DOHH2 (cell line): ENCODE data around the gene BRMS1.

Experiments used
- H3F3A ChIP-seq: fragments of 200-600 bp; sonication (generic), shearing (Covaris generic); 2 replicates; pipeline ENCODE4 v1.6.0; 2016; ENCODE audit warnings: antibody characterized with exemption, mild to moderate bottlenecking; ENCODE audit not compliant: control insufficient read depth, insufficient read depth
- H3K27ac ChIP-seq: fragments of 200-600 bp; sonication (generic); 2 replicates; pipeline ENCODE4 v1.5.1; 2014; ENCODE audit warnings: low read depth, mild to moderate bottlenecking, low read length, moderate library complexity
- H3K27me3 ChIP-seq: fragments of 200-600 bp; sonication (generic); 2 replicates; pipeline ENCODE4 v1.6.1; 2014; ENCODE audit warnings: mild to moderate bottlenecking, low read length, mixed read lengths; ENCODE audit not compliant: control insufficient read depth
- H3K36me3 ChIP-seq: fragments of 200-600 bp; sonication (generic); 2 replicates; pipeline ENCODE4 v1.6.1; 2014; ENCODE audit warnings: mild to moderate bottlenecking, low read length, moderate library complexity, mixed read lengths; ENCODE audit not compliant: control insufficient read depth
- H3K4me1 ChIP-seq: fragments of 200-600 bp; sonication (generic); 2 replicates; pipeline ENCODE4 v1.6.1; 2014; ENCODE audit warnings: mild to moderate bottlenecking, low read length, mixed read lengths; ENCODE audit not compliant: control insufficient read depth
- H3K4me2 ChIP-seq: fragments of 200-600 bp; sonication (generic); 2 replicates; pipeline ENCODE4 v1.6.0; 2014; ENCODE audit warnings: mild to moderate bottlenecking, low read length, moderate library complexity
- H3K4me3 ChIP-seq: fragments of 200-600 bp; sonication (generic); 2 replicates; pipeline ENCODE4 v1.5.1; 2014; ENCODE audit warnings: mild to moderate bottlenecking, low read length, mixed read lengths
- H3K79me2 ChIP-seq: fragments of 200-600 bp; sonication (generic); 2 replicates; pipeline ENCODE4 v1.6.1; 2014; ENCODE audit warnings: mild to moderate bottlenecking, low read length, mixed read lengths; ENCODE audit not compliant: control insufficient read depth
- H3K9me2 ChIP-seq: fragments of 200-600 bp; sonication (generic); replicated peaks from 2 replicates; pipeline ENCODE4 v1.6.1; 2014; ENCODE audit warnings: mild to moderate bottlenecking, low read length, mixed read lengths; ENCODE audit not compliant: control insufficient read depth
- H3K9me3 ChIP-seq: fragments of 200-600 bp; sonication (generic); 2 replicates; pipeline ENCODE4 v1.6.1; 2014; ENCODE audit warnings: antibody characterized with exemption, low read length, mixed read lengths; ENCODE audit not compliant: control insufficient read depth, insufficient read depth
- H4K20me1 ChIP-seq: fragments of 200-600 bp; sonication (generic); 2 replicates; pipeline ENCODE4 v1.6.0; 2014; ENCODE audit warnings: low read depth, mild to moderate bottlenecking, antibody characterized with exemption, low read length, moderate library complexity; ENCODE audit not compliant: control insufficient read depth, insufficient read depth
- EZH2phosphoT487 ChIP-seq: fragments of 200-600 bp; sonication (generic); IDR thresholded peaks from 2 replicates; pipeline ENCODE4 v1.6.1; 2017; ENCODE audit warnings: borderline replicate concordance, mild to moderate bottlenecking, antibody characterized with exemption, low read length, moderate library complexity, mixed read lengths
- TF ChIP-seq, protein P1 (sequence below): fragments of 200-600 bp; sonication (generic); IDR thresholded peaks from one replicate; pipeline ENCODE4 v1.5.1; 2014; ENCODE audit warnings: antibody characterized with exemption, mild to moderate bottlenecking, low read depth, low read length; ENCODE audit not compliant: poor library complexity, severe bottlenecking

The BRMS1 gene

DNA sequence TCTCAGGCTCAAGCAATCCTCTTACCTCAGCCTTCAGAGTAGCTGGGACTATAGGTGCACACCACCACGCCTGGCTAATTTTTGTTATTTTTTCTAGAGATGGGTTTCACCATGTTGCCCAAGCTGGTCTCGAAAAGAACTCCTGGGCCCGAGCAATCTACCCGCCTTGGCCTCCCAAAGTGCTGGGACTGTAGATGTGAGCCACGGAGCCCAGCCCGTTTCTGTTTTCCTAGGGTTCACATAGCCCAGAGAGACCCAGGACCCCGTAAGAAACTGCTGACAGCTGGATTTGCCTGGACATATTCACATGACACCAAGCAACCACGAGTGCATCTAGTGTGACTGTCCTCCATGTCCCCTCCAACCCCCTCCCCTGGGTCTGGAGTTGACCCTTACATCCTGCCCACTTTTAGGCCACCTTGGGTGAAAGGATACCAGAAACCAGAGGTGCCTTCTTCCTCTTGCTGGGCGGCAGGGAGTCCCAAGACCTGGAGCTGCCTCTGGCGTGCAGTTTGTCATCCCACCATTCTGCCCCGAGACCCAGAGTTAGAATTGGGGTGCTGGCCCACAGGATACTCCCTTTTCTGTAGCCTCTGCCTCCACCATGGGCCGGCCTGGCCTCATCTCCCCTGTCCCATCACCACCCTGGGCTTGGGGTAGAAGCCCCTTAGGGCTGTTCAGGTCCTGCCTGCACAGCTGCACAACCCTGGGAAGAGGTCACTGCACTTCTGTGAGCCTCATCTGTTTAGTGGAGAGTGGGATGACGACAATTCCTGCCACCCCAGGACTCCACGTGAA is 5.0 kb downstream of the BRMS1 start:
- Histone ChIP-seq H4K20me1 (peaks cover 4% of the 10 kb centered on the region; the same call in 1 of the 2 replicates), H3K79me2 (peaks cover 23% of the 10 kb centered on the region), H3K9me2 (no peaks in the 10 kb centered on the region), H3K27ac (no peak overlapping the region), H3K36me3 (peaks cover 43% of the 10 kb centered on the region), H3K4me3 (no peak overlapping the region), H3F3A (no peaks in the 10 kb centered on the region), H3K9me3 (no peaks in the 10 kb centered on the region), H3K27me3 (no peaks in the 10 kb centered on the region), H3K4me1 (peaks cover 20% of the 10 kb centered on the region), H3K4me2 (no peak overlapping the region)
- TF ChIP-seq EZH2phosphoT487 = no peak
- TF ChIP-seq, protein P1, sequence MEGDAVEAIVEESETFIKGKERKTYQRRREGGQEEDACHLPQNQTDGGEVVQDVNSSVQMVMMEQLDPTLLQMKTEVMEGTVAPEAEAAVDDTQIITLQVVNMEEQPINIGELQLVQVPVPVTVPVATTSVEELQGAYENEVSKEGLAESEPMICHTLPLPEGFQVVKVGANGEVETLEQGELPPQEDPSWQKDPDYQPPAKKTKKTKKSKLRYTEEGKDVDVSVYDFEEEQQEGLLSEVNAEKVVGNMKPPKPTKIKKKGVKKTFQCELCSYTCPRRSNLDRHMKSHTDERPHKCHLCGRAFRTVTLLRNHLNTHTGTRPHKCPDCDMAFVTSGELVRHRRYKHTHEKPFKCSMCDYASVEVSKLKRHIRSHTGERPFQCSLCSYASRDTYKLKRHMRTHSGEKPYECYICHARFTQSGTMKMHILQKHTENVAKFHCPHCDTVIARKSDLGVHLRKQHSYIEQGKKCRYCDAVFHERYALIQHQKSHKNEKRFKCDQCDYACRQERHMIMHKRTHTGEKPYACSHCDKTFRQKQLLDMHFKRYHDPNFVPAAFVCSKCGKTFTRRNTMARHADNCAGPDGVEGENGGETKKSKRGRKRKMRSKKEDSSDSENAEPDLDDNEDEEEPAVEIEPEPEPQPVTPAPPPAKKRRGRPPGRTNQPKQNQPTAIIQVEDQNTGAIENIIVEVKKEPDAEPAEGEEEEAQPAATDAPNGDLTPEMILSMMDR = no peak

DNA sequence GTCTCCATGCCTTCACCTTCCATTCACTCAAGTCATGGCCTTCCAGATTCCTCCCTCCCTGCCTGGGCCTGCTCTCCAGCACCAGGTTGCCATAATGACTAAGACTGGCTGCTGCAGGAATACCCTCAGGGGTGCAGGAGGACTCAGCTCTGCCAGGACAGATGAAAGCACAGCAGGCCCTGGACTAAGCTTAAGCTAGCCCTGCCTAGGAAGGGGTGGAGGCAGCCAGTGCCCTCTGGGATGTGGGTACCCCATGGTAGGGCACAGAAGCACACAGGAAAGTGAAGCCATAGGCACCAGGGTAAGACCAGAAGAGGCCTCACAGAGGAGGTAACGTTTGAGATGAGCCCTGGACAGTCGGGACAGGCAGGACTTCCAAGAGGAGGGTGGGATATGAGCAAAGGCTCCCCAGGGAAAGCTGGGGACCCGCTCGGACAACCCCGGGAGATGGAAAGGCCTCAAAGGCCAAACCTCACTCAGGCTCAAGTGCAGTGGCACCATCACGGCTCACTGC is 5.7 kb downstream of the BRMS1 start:
- H3K27ac ChIP-seq = no peak overlapping the region
- H4K20me1 ChIP-seq = peaks cover 2% of the 10 kb centered on the region; the same call in 1 of the 2 replicates
- peaks cover 18% of the 10 kb centered on the region for H3K4me1 ChIP-seq
- H3K27me3 ChIP-seq = no peaks in the 10 kb centered on the region
- H3K4me3 ChIP-seq = no peak overlapping the region
- no peaks in the 10 kb centered on the region for H3K9me3 ChIP-seq
- H3F3A ChIP-seq = no peaks in the 10 kb centered on the region
- H3K36me3 ChIP-seq = peaks cover 43% of the 10 kb centered on the region
- H3K9me2 ChIP-seq = no peaks in the 10 kb centered on the region
- no peak for TF ChIP-seq EZH2phosphoT487
- TF ChIP-seq, protein P1 = no peak
- no peak overlapping the region for H3K4me2 ChIP-seq
- peaks cover 17% of the 10 kb centered on the region for H3K79me2 ChIP-seq

DNA sequence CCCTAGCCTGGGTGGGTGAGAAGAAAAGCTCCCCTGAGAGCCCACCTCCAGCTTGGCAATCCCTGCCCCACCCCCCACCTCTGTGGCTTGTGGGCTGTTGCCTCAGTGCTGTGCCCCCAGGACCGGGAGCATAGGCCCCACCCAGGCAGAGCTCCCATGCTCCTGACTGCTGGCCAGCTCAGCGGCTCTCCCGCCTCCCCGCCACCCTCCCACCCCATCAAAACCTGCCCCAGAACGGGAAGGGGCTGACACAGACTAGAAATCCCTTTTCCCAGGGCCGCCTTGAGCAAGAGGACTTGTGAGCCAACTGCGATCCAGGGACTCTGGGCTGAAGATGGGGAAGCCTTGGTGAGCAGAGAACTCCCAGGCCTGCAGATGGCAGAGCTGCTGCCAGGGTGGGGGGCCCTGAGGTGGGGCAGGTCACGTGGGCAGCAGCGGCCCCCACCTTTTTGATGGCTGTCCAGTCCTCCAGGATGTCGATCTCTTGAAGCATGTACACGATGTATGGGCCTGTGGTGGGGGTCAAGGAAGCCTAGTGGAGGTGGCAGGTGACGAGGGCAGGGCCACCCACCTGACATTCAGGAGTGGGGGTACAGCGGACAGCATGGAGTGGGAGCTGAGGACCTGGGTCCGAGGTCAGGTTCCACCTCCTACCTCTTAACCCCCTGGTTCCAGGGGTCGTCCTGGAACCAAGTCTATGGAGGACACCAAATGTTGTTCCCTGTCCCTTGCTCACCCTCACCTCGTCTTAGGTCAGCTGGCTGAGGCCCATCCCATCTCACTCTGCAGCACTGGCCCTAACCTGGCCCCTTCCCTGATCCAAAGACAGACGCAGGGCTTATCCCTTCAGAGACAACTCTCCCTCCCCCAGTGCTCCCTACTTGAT is 6.4 kb downstream of the BRMS1 start:
- Histone ChIP-seq H4K20me1 (no peaks in the 10 kb centered on the region), H3K4me1 (peaks cover 11% of the 10 kb centered on the region), H3K9me3 (no peaks in the 10 kb centered on the region), H3K27me3 (no peaks in the 10 kb centered on the region), H3K4me3 (no peak overlapping the region), H3F3A (no peaks in the 10 kb centered on the region), H3K9me2 (no peaks in the 10 kb centered on the region), H3K27ac (no peak overlapping the region), H3K36me3 (peaks cover 43% of the 10 kb centered on the region), H3K4me2 (no peak overlapping the region), H3K79me2 (peaks cover 10% of the 10 kb centered on the region)
- TF ChIP-seq, protein P1 = no peak
- TF ChIP-seq EZH2phosphoT487 = no peak
